ENCODE results near the gene PRCD.

DNA sequence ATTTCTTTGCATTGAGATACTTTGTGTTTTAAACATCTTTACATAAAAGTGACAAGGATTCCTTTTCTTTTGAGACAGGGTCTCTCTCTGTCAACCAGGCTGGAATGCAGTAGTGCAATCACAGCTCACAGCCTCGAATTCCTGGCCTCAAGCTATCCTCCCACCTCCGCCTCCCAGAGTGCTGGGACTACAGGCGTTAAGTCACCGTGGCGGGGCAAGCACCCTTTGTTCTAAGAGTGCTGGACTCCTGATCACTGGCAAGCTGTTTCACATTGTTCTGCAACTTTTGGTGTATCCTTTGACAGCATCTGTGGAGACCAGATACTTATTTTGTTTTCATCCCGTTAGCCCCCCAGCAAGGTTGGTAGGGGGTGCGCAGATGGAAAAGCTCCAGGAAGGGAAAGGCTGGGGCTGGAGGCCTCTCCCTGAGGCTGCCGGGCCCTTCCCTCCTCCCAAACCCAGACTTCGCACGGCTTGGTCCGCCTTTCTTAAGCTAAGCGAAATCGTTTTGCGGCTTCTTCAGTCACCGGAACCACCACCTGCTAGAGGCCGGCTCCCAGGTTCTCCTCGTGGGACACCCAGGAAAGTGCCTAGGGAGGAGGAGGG, 44.7 kb downstream of the PRCD start:
- TF ChIP-seq, protein P1, sequence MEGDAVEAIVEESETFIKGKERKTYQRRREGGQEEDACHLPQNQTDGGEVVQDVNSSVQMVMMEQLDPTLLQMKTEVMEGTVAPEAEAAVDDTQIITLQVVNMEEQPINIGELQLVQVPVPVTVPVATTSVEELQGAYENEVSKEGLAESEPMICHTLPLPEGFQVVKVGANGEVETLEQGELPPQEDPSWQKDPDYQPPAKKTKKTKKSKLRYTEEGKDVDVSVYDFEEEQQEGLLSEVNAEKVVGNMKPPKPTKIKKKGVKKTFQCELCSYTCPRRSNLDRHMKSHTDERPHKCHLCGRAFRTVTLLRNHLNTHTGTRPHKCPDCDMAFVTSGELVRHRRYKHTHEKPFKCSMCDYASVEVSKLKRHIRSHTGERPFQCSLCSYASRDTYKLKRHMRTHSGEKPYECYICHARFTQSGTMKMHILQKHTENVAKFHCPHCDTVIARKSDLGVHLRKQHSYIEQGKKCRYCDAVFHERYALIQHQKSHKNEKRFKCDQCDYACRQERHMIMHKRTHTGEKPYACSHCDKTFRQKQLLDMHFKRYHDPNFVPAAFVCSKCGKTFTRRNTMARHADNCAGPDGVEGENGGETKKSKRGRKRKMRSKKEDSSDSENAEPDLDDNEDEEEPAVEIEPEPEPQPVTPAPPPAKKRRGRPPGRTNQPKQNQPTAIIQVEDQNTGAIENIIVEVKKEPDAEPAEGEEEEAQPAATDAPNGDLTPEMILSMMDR (IDR thresholded peaks at IDR 0.05): no peak
- no peak for TF ChIP-seq POLR2A (IDR thresholded peaks at IDR 0.05)

Data from adrenal gland (tissue), 5 donors.